Measurements from ENCODE around the gene ANKRD33.

GRCh38 chr12:51874000-51874399 lies 13.9 kb upstream of the ANKRD33 start:
- no peak for TF ChIP-seq EZH2 (IDR thresholded peaks at IDR 0.05; ENCODE audit: borderline replicate concordance, low read length)
- no peak for TF ChIP-seq CTCF (conservative IDR thresholded peaks at IDR 0.05 in 1 of 2, IDR thresholded peaks at IDR 0.05 in 1 of 2; ENCODE audit: extremely low read depth in 1 of 2, insufficient read depth in 1 of 2, low read depth in 1 of 2, low read length in 2 of 2)
